Peyer's patch (tissue), 4 donors: ENCODE results near the gene PCBP3. TPM values are rescaled to one million over a fixed set of nuclear protein-coding genes. Genes with fewer than 3 reads are reported as not detected.
"Not testable (repeated sequence)": the region's sequence is repeated elsewhere in the genome, so short reads cannot be mapped to it uniquely, and the experiment has no call there.

ENCODE experiments used
- DNase-seq, 3 donors: peaks; one replicate each; pipeline ENCODE4 v3.0.0-alpha.2; 2017 to 2019
- H3K27ac ChIP-seq, 4 donors: fragments of 200-600 bp; sonication (generic); one replicate each; pipeline ENCODE4 v1.5.1; 2016 to 2019
- H3K27me3 ChIP-seq, 2 donors: fragments of 200-600 bp; sonication (generic); one replicate each; pipeline ENCODE4 v1.5.1; 2019
- H3K36me3 ChIP-seq, 3 donors: fragments of 200-600 bp; sonication (generic); one replicate each; pipeline ENCODE4 v1.5.1; 2016 to 2019
- H3K4me1 ChIP-seq, 4 donors: fragments of 200-600 bp; sonication (generic); one replicate each; pipeline ENCODE4 v1.5.1; 2016 to 2019
- H3K4me3 ChIP-seq, 4 donors: fragments of 200-600 bp; sonication (generic); 1 replicate in 3 of 4; 2 replicates in 1 of 4; pipeline ENCODE4 v1.5.1; 2016 to 2019; ENCODE audit warnings: mild to moderate bottlenecking in 1 of 4
- H3K9me3 ChIP-seq, 4 donors: fragments of 200-600 bp; sonication (generic); one replicate each; pipeline ENCODE4 v1.5.1; 2016 to 2019; ENCODE audit warnings: mild to moderate bottlenecking in 1 of 4
- POLR2A ChIP-seq, 2 donors: fragments of 450-650 bp; IDR thresholded peaks; one replicate each; pipeline ENCODE4 v1.5.1; 2017; ENCODE audit warnings: antibody characterized with exemption in 2 of 2, mild to moderate bottlenecking in 2 of 2, moderate library complexity in 2 of 2
- total RNA-seq, 4 donors: library from RNA; depleted of rRNA; stranded (reverse); fragments of >200 nt; gene quantifications; one replicate each; pipeline ENCODE4 v1.1.0, GENCODE V29; 2016
- TF ChIP-seq, protein P1 (sequence below), 6 experiments: fragments of 450-650 bp in 4 of 6; fragments of 200-600 bp in 2 of 6; sonication (generic) in 1 of 6; IDR thresholded peaks; one replicate each; pipeline ENCODE4 v1.5.1; 2017 to 2019; ENCODE audit warnings: antibody characterized with exemption in 6 of 6, mild to moderate bottlenecking in 3 of 6, moderate library complexity in 1 of 6

PCBP3 gene
- total RNA-seq, 4 donors from 2014 or later, result 1.1 to 6.0 (median 4.4) TPM; not detected in 1

DNA sequence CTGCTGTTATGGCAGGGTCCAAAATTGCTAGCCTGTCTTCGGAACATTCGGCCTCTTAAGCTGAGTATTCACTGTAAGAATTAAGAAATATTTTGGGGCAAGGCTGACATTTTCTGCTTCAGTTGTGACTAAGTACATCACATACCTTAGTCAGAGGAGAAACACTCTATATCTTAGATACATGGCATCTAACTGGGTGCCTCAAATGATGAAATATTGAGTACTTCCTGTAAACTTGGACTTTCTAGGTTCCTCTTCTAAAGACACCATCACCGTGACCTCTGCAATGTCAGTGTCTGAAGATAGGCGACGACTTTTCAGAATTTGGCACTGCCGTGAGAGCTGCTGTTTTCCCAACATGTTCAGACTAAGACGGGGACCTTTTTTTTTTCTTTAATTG lies 65.6 kb downstream of the PCBP3 start:
- TF ChIP-seq, protein P1, sequence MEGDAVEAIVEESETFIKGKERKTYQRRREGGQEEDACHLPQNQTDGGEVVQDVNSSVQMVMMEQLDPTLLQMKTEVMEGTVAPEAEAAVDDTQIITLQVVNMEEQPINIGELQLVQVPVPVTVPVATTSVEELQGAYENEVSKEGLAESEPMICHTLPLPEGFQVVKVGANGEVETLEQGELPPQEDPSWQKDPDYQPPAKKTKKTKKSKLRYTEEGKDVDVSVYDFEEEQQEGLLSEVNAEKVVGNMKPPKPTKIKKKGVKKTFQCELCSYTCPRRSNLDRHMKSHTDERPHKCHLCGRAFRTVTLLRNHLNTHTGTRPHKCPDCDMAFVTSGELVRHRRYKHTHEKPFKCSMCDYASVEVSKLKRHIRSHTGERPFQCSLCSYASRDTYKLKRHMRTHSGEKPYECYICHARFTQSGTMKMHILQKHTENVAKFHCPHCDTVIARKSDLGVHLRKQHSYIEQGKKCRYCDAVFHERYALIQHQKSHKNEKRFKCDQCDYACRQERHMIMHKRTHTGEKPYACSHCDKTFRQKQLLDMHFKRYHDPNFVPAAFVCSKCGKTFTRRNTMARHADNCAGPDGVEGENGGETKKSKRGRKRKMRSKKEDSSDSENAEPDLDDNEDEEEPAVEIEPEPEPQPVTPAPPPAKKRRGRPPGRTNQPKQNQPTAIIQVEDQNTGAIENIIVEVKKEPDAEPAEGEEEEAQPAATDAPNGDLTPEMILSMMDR (IDR thresholded peaks at IDR 0.05), result no peak
- no peak for TF ChIP-seq POLR2A (IDR thresholded peaks at IDR 0.05)
- no peaks in the 10 kb centered on the region for H3K4me1 ChIP-seq
- H3K27ac ChIP-seq, result no peak overlapping the region
- H3K9me3 ChIP-seq, result no peaks in the 10 kb centered on the region
- no peak overlapping the region for H3K4me3 ChIP-seq
- DNase-seq, result no peak
- no peaks in the 10 kb centered on the region for H3K36me3 ChIP-seq
- no peaks in the 10 kb centered on the region for H3K27me3 ChIP-seq

DNA sequence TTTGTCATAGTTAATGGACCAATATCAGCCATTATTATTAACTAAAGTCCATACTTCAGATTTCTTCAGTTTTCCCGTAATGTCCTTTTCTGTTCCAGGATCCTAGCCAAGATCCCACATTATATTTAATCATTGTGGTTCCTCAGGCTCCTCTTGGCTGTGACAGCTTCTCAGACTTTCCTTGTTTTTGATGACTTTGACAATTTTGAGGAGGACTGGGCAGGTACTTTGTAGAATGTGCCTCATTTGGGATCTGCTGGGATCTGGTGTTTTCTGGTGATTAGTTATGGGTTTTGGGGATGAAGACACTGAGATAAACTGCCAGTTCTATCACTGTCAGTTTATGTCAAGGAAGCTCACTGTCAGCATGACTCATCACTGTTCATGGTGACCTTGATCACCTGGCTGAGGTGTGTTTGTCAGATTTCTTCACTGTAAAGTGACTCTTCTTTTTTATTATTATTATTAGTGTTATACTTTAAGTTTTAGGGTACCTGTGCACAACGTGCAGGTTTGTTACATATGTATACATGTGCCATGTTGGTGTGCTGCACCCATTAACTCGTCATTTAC lies 66.3 kb downstream of the PCBP3 start:
- H3K4me1 ChIP-seq, result no peaks in the 10 kb centered on the region
- no peak overlapping the region for H3K4me3 ChIP-seq
- no peaks in the 10 kb centered on the region for H3K27me3 ChIP-seq
- no peaks in the 10 kb centered on the region for H3K36me3 ChIP-seq
- no peak for TF ChIP-seq POLR2A (IDR thresholded peaks at IDR 0.05)
- TF ChIP-seq, protein P1 (IDR thresholded peaks at IDR 0.05), result no peak
- no peak overlapping the region for H3K27ac ChIP-seq
- no peaks in the 10 kb centered on the region for H3K9me3 ChIP-seq
- DNase-seq, result no peak

DNA sequence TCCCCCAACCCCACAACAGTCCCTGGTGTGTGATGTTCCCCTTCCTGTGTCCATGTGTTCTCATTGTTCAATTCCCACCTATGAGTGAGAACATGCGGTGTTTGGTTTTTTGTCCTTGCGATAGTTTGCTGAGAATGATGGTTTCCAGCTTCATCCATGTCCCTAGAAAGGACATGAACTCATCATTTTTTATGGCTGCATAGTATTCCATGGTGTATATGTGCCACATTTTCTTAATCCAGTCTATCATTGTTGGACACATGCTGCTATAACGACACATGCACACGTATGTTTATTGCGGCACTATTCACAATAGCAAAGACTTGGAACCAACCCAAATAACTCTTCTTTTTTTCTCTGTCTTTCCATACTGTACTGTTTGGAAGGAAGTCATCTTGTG lies 66.8 kb downstream of the PCBP3 start:
- not testable (repeated sequence) for DNase-seq, H3K27me3 ChIP-seq, H3K27ac ChIP-seq, H3K4me1 ChIP-seq, H3K36me3 ChIP-seq, H3K4me3 ChIP-seq, H3K9me3 ChIP-seq

DNA sequence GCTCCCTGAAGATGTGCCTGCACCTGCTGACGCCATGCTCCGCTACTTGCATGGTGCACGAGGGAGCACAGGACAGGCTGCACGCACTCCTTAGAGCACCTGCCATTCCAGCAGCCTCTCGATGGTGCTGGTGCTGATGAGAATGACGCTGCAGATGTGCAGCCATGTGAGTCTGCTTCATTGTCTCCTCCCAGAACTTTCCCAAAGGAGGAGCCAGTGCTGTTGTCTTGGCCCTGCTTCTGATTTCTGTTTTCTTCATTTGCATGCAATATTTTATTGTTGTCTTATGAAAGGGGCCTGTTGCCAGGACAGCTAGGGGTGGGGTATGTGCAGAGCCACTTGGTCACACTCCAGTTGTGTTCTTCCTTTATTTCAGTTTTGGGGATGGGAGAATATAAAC lies 70.1 kb downstream of the PCBP3 start:
- Histone ChIP-seq H3K36me3 (no peaks in the 10 kb centered on the region), H3K4me3 (no peak overlapping the region), H3K27me3 (no peaks in the 10 kb centered on the region), H3K4me1 (no peaks in the 10 kb centered on the region), H3K27ac (no peak overlapping the region), H3K9me3 (no peaks in the 10 kb centered on the region)
- no peak for TF ChIP-seq POLR2A (IDR thresholded peaks at IDR 0.05)
- TF ChIP-seq, protein P1 (IDR thresholded peaks at IDR 0.05), result no peak
- DNase-seq, result no peak

DNA sequence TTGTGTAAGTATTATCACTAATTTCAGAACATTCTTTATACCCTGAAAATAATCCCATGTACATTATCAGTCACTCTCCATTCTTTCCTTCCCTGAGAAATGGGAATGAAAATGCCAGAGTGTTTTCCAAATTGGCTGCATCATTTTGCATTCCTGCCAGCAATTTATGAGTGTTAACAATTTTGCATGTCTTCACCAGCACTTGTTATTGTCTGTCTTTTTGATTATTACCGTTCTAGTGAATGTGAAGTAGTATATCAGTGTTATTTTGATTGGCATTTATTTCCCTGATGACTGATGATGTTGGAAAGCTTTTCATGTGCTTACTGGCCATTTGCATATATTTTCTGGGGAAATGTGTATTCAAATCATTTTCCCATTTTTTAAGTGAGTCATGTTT lies 71.9 kb downstream of the PCBP3 start:
- Histone ChIP-seq H3K4me1 (no peaks in the 10 kb centered on the region), H3K9me3 (no peaks in the 10 kb centered on the region), H3K36me3 (no peaks in the 10 kb centered on the region), H3K27ac (no peak overlapping the region), H3K4me3 (no peak overlapping the region), H3K27me3 (no peaks in the 10 kb centered on the region)
- DNase-seq, result no peak
- TF ChIP-seq POLR2A (IDR thresholded peaks at IDR 0.05), result no peak
- TF ChIP-seq, protein P1 (IDR thresholded peaks at IDR 0.05), result no peak

DNA sequence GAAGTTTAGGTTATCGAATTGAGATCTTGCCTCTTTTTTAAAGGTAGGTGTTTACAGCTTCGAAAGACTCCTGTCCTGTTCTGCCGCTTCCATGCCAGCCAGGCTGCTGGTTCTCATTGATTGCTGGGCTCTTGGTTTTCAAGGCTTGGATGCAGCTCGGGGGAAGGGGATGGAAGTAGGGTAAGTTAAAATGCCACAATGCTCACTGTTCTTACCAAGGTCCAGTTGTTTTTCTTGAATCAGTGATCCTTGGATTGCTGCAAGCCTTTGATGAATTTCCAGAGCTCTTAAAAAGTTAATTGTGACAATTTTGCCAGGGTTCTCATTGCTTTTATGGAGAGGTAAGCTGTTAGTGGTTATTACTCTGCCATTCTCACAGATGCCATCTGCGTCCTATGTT lies 74.9 kb downstream of the PCBP3 start:
- no peaks in the 10 kb centered on the region for H3K9me3 ChIP-seq
- no peaks in the 10 kb centered on the region for H3K4me1 ChIP-seq
- no peak overlapping the region for H3K27ac ChIP-seq
- no peak overlapping the region for H3K4me3 ChIP-seq
- no peaks in the 10 kb centered on the region for H3K36me3 ChIP-seq
- no peak for TF ChIP-seq POLR2A (IDR thresholded peaks at IDR 0.05)
- TF ChIP-seq, protein P1 (IDR thresholded peaks at IDR 0.05), result no peak
- DNase-seq, result no peak
- no peaks in the 10 kb centered on the region for H3K27me3 ChIP-seq
